ENCODE measurements around the gene ANGPTL2. TPM values are rescaled to one million over a fixed set of nuclear protein-coding genes. Genes with fewer than 3 reads are reported as not detected.

Gene ANGPTL2
- total and polyA plus RNA-seq, 2 of the 4 experiments (the other 2 are of a cell fraction), result 9.5 to 25.1 TPM

DNA sequence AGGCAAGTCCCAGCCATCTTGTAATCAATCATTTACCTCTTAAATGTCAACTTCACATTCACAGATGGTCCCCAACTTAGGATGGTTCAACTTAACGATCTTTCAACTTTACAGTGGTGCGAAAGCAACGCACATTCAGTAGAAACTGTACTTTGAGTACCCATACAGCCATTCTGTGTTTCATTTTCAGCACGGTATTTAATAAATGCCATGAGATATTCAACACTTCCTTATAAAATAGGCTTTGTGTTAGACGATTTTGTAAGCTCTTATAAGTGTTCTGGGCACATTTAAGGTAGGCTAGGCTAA lies 47.1 kb upstream of the ANGPTL2 start:
- ATAC-seq (ENCODE audit: low read depth) (no peak), DNase-seq (no peak)
- Histone ChIP-seq H3K23ac (ENCODE audit: low read depth, low read length) (no peak overlapping the region), H4K20me1 (ENCODE audit: insufficient read depth, low read length) (no peaks in the 10 kb centered on the region), H3K27me3 (ENCODE audit: control insufficient read depth, insufficient read depth, low read length) (no peaks in the 10 kb centered on the region), H2BK15ac (ENCODE audit: low read depth, low read length) (no peak overlapping the region), H2BK120ac (ENCODE audit: low read depth, low read length) (no peak overlapping the region), H3K4ac (ENCODE audit: low read depth, low read length) (no peak overlapping the region), H3K27ac (ENCODE audit: insufficient read depth, low read length) (no peak overlapping the region), H3K9me1 (ENCODE audit: insufficient read depth, low read length) (0 out of 2 replicates have a peak, but pooled peaks cover 3% of the 10 kb centered on the region), H3K9ac (ENCODE audit: low read depth, low read length) (no peak overlapping the region), H2BK5ac (ENCODE audit: low read depth, low read length, poor library complexity, severe bottlenecking) (no peak overlapping the region), H3K36me3 (ENCODE audit: control insufficient read depth, insufficient read depth, low read length) (no peaks in the 10 kb centered on the region), H2AK5ac (ENCODE audit: low read depth, low read length) (no peak overlapping the region), H4K8ac (ENCODE audit: low read depth in 2 of 2, low read length in 2 of 2) (no peak overlapping the region), H4K91ac (ENCODE audit: insufficient read depth, low read depth, low read length) (no peak overlapping the region), H3K4me2 (ENCODE audit: low read depth, low read length) (no peak overlapping the region), H3K14ac (replicated peaks; ENCODE audit: low read depth, low read length) (no peak overlapping the region), H2AFZ (replicated peaks; ENCODE audit: low read length, poor library complexity) (no peak overlapping the region), H3K79me1 (ENCODE audit: low read depth in 1 of 2, low read length in 2 of 2) (no peaks in the 10 kb centered on the region), H3K4me3 (ENCODE audit: insufficient read depth, low read depth, low read length) (no peak overlapping the region), H3K9me3 (ENCODE audit: control insufficient read depth, insufficient read depth, low read length) (no peaks in the 10 kb centered on the region), H4K5ac (ENCODE audit: low read depth, low read length) (no peak overlapping the region), H3K56ac (ENCODE audit: extremely low read depth, insufficient read depth, low read length) (no peak overlapping the region), H3K4me1 (ENCODE audit: control insufficient read depth, insufficient read depth, low read length) (peaks cover 3% of the 10 kb centered on the region), H2AK9ac (replicated peaks; ENCODE audit: low read depth, low read length, poor library complexity) (no peak overlapping the region), H3K18ac (ENCODE audit: low read depth, low read length) (no peak overlapping the region), H2BK20ac (ENCODE audit: low read depth, low read length) (no peak overlapping the region)
- POLR2A ChIA-PET (ENCODE audit: unreplicated experiment), result no interaction called here
- in situ Hi-C loops (cut with MboI; ENCODE audit: low sequenced_read_pairs) (no loop called here), dilution Hi-C loops (cut with HindIII; ENCODE audit: low sequenced_read_pairs, unreplicated experiment) (no loop called here), intact Hi-C loops (cut with micrococcal nuclease) (no loop called here)
- no TSS peak for BruUV-seq (replicated peaks)
- TF ChIP-seq, protein P1, sequence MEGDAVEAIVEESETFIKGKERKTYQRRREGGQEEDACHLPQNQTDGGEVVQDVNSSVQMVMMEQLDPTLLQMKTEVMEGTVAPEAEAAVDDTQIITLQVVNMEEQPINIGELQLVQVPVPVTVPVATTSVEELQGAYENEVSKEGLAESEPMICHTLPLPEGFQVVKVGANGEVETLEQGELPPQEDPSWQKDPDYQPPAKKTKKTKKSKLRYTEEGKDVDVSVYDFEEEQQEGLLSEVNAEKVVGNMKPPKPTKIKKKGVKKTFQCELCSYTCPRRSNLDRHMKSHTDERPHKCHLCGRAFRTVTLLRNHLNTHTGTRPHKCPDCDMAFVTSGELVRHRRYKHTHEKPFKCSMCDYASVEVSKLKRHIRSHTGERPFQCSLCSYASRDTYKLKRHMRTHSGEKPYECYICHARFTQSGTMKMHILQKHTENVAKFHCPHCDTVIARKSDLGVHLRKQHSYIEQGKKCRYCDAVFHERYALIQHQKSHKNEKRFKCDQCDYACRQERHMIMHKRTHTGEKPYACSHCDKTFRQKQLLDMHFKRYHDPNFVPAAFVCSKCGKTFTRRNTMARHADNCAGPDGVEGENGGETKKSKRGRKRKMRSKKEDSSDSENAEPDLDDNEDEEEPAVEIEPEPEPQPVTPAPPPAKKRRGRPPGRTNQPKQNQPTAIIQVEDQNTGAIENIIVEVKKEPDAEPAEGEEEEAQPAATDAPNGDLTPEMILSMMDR (conservative IDR thresholded peaks at IDR 0.05; ENCODE audit: low read depth, low read length), result no peak
- TF ChIP-seq BHLHE40 (IDR thresholded peaks at IDR 0.05; ENCODE audit: low read depth, low read length), result no peak
- TF ChIP-seq MAZ (IDR thresholded peaks at IDR 0.05; ENCODE audit: borderline replicate concordance, low read depth, low read length), result no peak
- no peak for TF ChIP-seq NFE2L2 (IDR thresholded peaks at IDR 0.05; ENCODE audit: low read depth, low read length)
- no peak for TF ChIP-seq SMC3 (IDR thresholded peaks at IDR 0.05; ENCODE audit: low read depth, low read length)
- TF ChIP-seq CEBPB (IDR thresholded peaks at IDR 0.05; ENCODE audit: low read depth, low read length), result no peak
- TF ChIP-seq, protein P2, sequence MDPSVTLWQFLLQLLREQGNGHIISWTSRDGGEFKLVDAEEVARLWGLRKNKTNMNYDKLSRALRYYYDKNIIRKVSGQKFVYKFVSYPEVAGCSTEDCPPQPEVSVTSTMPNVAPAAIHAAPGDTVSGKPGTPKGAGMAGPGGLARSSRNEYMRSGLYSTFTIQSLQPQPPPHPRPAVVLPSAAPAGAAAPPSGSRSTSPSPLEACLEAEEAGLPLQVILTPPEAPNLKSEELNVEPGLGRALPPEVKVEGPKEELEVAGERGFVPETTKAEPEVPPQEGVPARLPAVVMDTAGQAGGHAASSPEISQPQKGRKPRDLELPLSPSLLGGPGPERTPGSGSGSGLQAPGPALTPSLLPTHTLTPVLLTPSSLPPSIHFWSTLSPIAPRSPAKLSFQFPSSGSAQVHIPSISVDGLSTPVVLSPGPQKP (IDR thresholded peaks at IDR 0.05; ENCODE audit: borderline replicate concordance, low read depth, low read length), result no peak
- no peak for TF ChIP-seq CHD1 (IDR thresholded peaks at IDR 0.05; ENCODE audit: low read depth, low read length)
- WGBS, 2 experiments (ENCODE audit: extremely low coverage in 2 of 2, insufficient read length in 1 of 2), result 73% methylated on average over 3 of the region's 5 CpGs; no CpG with 5 or more reads in 1 of the 2 experiments
- CTCF ChIA-PET, result no interaction called here
